GM19023 (cell line): ENCODE results near the gene FNDC10.
"Not testable (repeated sequence)": the region's sequence is repeated elsewhere in the genome, so short reads cannot be mapped to it uniquely, and the experiment has no call there.

Experiments
- ATAC-seq: cut with Tn5 transposase; IDR thresholded peaks from one replicate; pipeline ENCODE4 v1.9.1; 2021; ENCODE audit warnings: mild to moderate bottlenecking, moderate library complexity; ENCODE audit not compliant: unreplicated experiment

The FNDC10 gene

GRCh38 chr1:1567891-1568291 is 32.0 kb downstream of the FNDC10 start:
- no peak for ATAC-seq

- no peak for ATAC-seq
Observed at GRCh38 chr1:1567152-1567875, 32.6 kb downstream of the FNDC10 start.

GRCh38 chr1:1565340-1565739 is 34.6 kb downstream of the FNDC10 start:
- no peak for ATAC-seq

- no peak for ATAC-seq
Observed at GRCh38 chr1:1564268-1564667, 35.7 kb downstream of the FNDC10 start.

- ATAC-seq: no peak
Observed at GRCh38 chr1:1563688-1564087, 36.2 kb downstream of the FNDC10 start.

GRCh38 chr1:1562556-1563195 is 37.3 kb downstream of the FNDC10 start:
- ATAC-seq: no peak

GRCh38 chr1:1561801-1562470 is 38.0 kb downstream of the FNDC10 start:
- ATAC-seq: no peak

- no peak for ATAC-seq
Observed at GRCh38 chr1:1560178-1560577, 39.8 kb downstream of the FNDC10 start.

GRCh38 chr1:1559066-1559465 is 40.9 kb downstream of the FNDC10 start:
- no peak for ATAC-seq

GRCh38 chr1:1558591-1558990 is 41.3 kb downstream of the FNDC10 start:
- no peak for ATAC-seq

GRCh38 chr1:1557688-1558087 is 42.2 kb downstream of the FNDC10 start:
- not testable (repeated sequence) for ATAC-seq

GRCh38 chr1:1556961-1557360 is 43.0 kb downstream of the FNDC10 start:
- ATAC-seq: not testable (repeated sequence)

GRCh38 chr1:1556505-1556904 is 43.4 kb downstream of the FNDC10 start:
- ATAC-seq: no peak

- ATAC-seq: no peak
Observed at GRCh38 chr1:1554926-1555915, 44.7 kb downstream of the FNDC10 start.

GRCh38 chr1:1554550-1554925 is 45.4 kb downstream of the FNDC10 start:
- no peak for ATAC-seq

GRCh38 chr1:1553821-1554494 is 46.0 kb downstream of the FNDC10 start:
- no peak for ATAC-seq

GRCh38 chr1:1552263-1552639 is 47.7 kb downstream of the FNDC10 start:
- no peak for ATAC-seq

- ATAC-seq: no peak
Observed at GRCh38 chr1:1551524-1552262, 48.2 kb downstream of the FNDC10 start.

- no peak for ATAC-seq
Observed at GRCh38 chr1:1550591-1551432, 49.1 kb downstream of the FNDC10 start.
